Measurements from ENCODE around the gene CNTNAP1.

Gene CNTNAP1

GRCh38 chr17:42704490-42704836, 22.1 kb downstream of the CNTNAP1 start:
- H3K4me3 ChIP-seq (replicated peaks; ENCODE audit: low read depth, low read length): no peak overlapping the region
- TF ChIP-seq CTCF (IDR thresholded peaks at IDR 0.05; ENCODE audit: low read depth, low read length, missing control alignments): no peak
- no peak for DNase-seq (ENCODE audit: extremely low read depth, low read depth)

DNA sequence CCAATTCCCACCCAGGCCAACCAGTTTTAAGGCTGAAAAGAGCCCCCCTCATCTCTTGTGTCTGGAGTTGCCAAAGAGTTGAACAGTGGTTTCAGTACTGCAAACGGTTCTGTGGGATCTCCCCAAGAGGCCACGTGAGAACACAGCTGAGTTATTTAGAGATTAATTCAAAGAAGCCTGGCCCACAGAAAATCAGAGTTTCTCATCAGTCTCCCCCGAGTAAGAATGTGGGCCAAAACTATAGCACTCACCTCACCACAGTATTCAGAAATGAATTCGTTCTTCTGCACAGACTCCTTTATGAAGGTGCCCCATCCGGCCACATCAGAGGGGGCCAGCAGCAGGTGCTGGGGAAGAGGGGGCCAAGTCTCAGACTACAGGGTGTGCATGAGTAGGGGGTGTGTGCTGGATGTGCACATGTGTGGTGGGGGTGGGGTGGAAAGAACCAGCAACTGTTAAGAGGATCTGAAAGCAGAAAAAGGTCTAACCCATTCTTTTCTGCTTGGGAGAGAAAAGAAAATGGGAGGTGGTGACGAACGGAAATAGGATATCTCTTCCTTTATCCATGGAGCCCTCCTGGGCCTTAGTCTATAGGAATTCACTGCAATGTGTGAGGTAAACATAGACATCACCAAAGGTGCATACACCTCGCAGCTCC, 22.6 kb downstream of the CNTNAP1 start:
- TF ChIP-seq CTCF (IDR thresholded peaks at IDR 0.05; ENCODE audit: low read depth, low read length, missing control alignments): no peak
- no peak overlapping the region for H3K4me3 ChIP-seq (replicated peaks; ENCODE audit: low read depth, low read length)
- DNase-seq (ENCODE audit: extremely low read depth, low read depth): no peak

- H3K4me3 ChIP-seq (replicated peaks; ENCODE audit: low read depth, low read length): no peak overlapping the region
- TF ChIP-seq CTCF (IDR thresholded peaks at IDR 0.05; ENCODE audit: low read depth, low read length, missing control alignments): no peak
- no peak for DNase-seq (ENCODE audit: extremely low read depth, low read depth)
Measured at GRCh38 chr17:42706732-42707131, 24.4 kb downstream of the CNTNAP1 start.

GRCh38 chr17:42708588-42708987, 26.3 kb downstream of the CNTNAP1 start:
- no peak for TF ChIP-seq CTCF (IDR thresholded peaks at IDR 0.05; ENCODE audit: low read depth, low read length, missing control alignments)
- H3K4me3 ChIP-seq (replicated peaks; ENCODE audit: low read depth, low read length): no peak overlapping the region
- DNase-seq (ENCODE audit: extremely low read depth, low read depth): no peak

DNA sequence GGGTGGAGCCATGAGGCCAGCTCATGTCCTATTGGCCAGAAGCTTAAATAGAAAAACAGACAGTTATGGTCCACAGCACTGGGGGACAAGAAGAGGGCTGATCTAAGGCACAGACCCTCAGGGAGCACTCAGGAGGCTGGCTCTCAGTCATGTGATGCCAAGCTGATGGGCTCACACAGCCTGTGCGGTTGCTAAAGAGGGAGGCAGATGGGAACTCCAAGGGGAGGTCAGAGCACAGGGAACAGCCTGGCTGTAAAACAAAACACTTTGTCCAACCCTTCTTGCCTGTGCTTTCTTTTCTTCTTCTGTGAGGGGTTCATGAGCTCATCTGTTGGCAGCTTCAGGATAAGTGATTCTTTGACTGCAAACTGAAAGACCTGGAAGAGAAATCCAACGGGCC, 27.2 kb downstream of the CNTNAP1 start:
- no peak overlapping the region for H3K4me3 ChIP-seq (replicated peaks; ENCODE audit: low read depth, low read length)

GRCh38 chr17:42720996-42721583, 38.8 kb downstream of the CNTNAP1 start:
- peak; percentile 57 for TF ChIP-seq CTCF (IDR thresholded peaks at IDR 0.05; ENCODE audit: low read depth, low read length, missing control alignments)
- H3K4me3 ChIP-seq (replicated peaks; ENCODE audit: low read depth, low read length): no peak overlapping the region
- no peak for DNase-seq (ENCODE audit: extremely low read depth, low read depth)

More for the DNA sequence above, 27.2 kb downstream of the CNTNAP1 start:
- no peak for TF ChIP-seq CTCF (IDR thresholded peaks at IDR 0.05; ENCODE audit: low read depth, low read length, missing control alignments)
- DNase-seq (ENCODE audit: extremely low read depth, low read depth): no peak

GRCh38 chr17:42723636-42724035, 41.3 kb downstream of the CNTNAP1 start:
- H3K4me3 ChIP-seq (replicated peaks; ENCODE audit: low read depth, low read length): no peak overlapping the region
- TF ChIP-seq CTCF (IDR thresholded peaks at IDR 0.05; ENCODE audit: low read depth, low read length, missing control alignments): no peak
- DNase-seq (ENCODE audit: extremely low read depth, low read depth): no peak
